Tibial artery (tissue), 4 donors: Measurements from ENCODE around the gene RAX2.

ENCODE experiments used
- DNase-seq, 2 donors: peaks; one replicate each; pipeline ENCODE4 v3.0.0-alpha.2; 2019
- H3K27ac ChIP-seq, 2 donors: fragments of 200-600 bp; sonication (generic) in 1 of 2; 1 replicate in 1 of 2; 2 replicates in 1 of 2; pipeline ENCODE4 v1.5.1; 2018 to 2019; ENCODE audit warnings: mild to moderate bottlenecking in 1 of 2
- H3K27me3 ChIP-seq, 2 donors: fragments of 200-600 bp; sonication (generic) in 1 of 2; one replicate each; pipeline versions ENCODE4 v1.5.1 to v1.6.0; 2016 to 2019
- H3K36me3 ChIP-seq, 3 donors: fragments of 200-600 bp; sonication (generic) in 2 of 3; one replicate each; pipeline ENCODE4 v1.5.1; 2016 to 2019; ENCODE audit warnings: mild to moderate bottlenecking in 2 of 3
- H3K4me1 ChIP-seq, 4 donors: fragments of 200-600 bp; sonication (generic) in 2 of 4; 1 replicate in 3 of 4; 2 replicates in 1 of 4; pipeline ENCODE4 v1.5.1; 2016 to 2019
- H3K4me3 ChIP-seq, 2 donors: fragments of 200-600 bp; sonication (generic) in 1 of 2; 1 replicate in 1 of 2; 2 replicates in 1 of 2; pipeline ENCODE4 v1.5.1; 2018 to 2019; ENCODE audit warnings: mild to moderate bottlenecking in 2 of 2
- H3K9me3 ChIP-seq, 3 donors: fragments of 200-600 bp; sonication (generic) in 1 of 3; one replicate each; pipeline ENCODE4 v1.5.1; 2016 to 2019
- intact Hi-C: fragments of 100-400 bp; cut with DNase I; formaldehyde crosslinking; loops from one replicate; pipeline ENCODE4 v1.15.0; 2023; ENCODE audit warnings: low total_unique reads
- TF ChIP-seq, protein P1 (sequence below), 2 experiments: fragments of 200-600 bp in 1 of 2; fragments of 450-650 bp in 1 of 2; IDR thresholded peaks; one replicate each; pipeline ENCODE4 v1.5.1; 2017 to 2019; ENCODE audit warnings: antibody characterized with exemption in 2 of 2, mild to moderate bottlenecking in 1 of 2, moderate library complexity in 1 of 2

Gene RAX2

DNA sequence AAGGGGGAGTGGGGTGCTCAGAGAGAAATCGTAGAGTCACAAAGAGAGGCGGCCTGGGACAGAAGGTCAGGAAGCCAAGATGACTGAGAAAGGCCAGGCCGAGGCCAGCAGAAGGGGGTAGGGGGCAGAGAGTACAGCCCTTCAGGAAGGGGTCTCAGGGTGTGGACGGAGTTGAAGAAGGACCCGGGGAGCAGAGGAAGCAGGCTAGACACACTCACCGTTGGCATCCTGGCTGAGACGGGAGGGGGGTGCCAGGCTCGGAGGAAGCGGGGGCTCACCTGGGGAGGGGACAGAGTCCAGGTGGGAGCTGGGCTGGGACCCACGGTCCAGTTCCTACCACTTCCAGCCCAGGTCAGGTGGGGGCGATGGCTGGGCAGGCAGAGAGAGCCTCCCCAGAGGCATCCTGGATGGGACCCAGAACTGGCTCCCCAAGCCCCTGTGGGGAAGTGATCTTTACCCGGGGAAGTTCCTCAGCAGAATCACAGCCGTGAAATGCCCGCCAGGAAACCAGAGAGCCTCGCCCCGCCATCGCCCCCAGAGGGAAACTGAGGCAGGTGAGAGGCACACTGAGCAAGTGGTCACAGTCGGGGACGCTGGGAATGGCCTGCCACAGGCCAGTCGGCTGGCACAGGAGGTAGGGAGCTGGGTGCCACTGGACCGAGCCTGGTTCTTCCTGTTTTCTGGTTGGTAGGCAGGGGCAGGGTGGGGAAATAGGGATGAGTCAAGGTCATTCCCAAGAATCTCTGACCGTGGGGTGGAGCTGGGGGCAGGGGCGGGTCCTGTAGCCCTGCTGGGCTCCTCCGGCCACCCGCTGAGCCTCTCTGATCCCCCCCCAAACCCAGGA lies 12.8 kb upstream of the RAX2 start:
- H3K4me1 ChIP-seq, result peaks cover 0 to 13% (median 0%) of the 10 kb centered on the region in 4 donors
- H3K9me3 ChIP-seq, result peaks cover 0 to 27% (median 24%) of the 10 kb centered on the region in 3 donors
- no peak overlapping the region for H3K4me3 ChIP-seq
- H3K36me3 ChIP-seq, result no peaks in the 10 kb centered on the region
- intact Hi-C loops, result no loop called here
- H3K27me3 ChIP-seq, result peaks cover 0 to 57% of the 10 kb centered on the region in 2 donors
- no peak overlapping the region for H3K27ac ChIP-seq
- no peak for DNase-seq
- TF ChIP-seq, protein P1, sequence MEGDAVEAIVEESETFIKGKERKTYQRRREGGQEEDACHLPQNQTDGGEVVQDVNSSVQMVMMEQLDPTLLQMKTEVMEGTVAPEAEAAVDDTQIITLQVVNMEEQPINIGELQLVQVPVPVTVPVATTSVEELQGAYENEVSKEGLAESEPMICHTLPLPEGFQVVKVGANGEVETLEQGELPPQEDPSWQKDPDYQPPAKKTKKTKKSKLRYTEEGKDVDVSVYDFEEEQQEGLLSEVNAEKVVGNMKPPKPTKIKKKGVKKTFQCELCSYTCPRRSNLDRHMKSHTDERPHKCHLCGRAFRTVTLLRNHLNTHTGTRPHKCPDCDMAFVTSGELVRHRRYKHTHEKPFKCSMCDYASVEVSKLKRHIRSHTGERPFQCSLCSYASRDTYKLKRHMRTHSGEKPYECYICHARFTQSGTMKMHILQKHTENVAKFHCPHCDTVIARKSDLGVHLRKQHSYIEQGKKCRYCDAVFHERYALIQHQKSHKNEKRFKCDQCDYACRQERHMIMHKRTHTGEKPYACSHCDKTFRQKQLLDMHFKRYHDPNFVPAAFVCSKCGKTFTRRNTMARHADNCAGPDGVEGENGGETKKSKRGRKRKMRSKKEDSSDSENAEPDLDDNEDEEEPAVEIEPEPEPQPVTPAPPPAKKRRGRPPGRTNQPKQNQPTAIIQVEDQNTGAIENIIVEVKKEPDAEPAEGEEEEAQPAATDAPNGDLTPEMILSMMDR (IDR thresholded peaks at IDR 0.05), result no peak

DNA sequence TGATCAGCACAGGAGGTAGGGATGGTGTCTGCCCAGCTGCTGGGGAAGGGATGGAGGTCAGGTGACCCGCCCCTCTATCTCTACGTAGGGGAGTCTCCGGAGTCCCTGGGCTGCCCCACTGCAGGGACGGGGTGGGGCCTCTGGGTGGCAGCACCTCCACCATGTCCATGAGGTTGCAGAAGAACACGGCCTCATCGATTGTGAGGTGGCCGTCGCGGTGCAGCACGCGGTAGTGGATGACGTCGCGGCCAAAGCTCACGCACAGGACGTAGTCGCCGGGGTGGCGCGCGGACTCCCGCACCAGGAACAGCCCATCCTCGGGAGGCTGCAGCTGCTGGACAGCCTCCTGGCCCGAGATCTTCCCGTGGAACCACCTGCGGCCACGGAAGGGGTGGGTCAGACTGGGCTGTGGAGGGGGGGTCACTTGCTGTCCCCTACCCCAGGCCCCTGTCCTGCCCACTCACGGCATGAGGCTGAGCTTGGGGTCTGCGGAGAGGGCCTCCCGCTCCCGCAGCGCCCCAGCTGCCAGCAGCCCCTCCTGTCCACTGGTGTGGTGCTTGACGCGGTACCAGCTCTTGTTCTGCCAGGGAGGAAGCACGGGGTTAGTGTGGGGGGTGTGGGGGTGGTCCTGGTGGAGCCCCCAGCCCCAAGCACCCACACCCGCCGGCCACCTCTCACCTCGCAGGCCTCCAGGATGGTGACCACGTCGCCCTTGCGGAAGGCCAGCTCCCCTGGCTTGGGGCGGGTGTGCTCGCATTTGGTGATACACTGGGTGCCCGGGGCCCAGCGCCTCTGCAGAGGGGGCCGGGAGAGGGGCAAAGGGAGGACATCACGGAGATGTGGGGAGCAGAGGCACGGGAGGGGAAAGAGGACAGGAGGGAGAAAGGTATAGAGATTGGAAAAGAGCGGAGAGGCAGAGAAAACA lies 11.9 kb upstream of the RAX2 start:
- Histone ChIP-seq H3K27ac (no peak overlapping the region), H3K27me3 (peaks cover 0 to 62% of the 10 kb centered on the region in 2 donors), H3K9me3 (peaks cover 0 to 27% (median 24%) of the 10 kb centered on the region in 3 donors), H3K4me1 (peaks cover 0 to 13% (median 0%) of the 10 kb centered on the region in 4 donors), H3K36me3 (no peaks in the 10 kb centered on the region), H3K4me3 (no peak overlapping the region)
- DNase-seq, result no peak
- intact Hi-C loops, result no loop called here
- TF ChIP-seq, protein P1 (IDR thresholded peaks at IDR 0.05), result no peak

DNA sequence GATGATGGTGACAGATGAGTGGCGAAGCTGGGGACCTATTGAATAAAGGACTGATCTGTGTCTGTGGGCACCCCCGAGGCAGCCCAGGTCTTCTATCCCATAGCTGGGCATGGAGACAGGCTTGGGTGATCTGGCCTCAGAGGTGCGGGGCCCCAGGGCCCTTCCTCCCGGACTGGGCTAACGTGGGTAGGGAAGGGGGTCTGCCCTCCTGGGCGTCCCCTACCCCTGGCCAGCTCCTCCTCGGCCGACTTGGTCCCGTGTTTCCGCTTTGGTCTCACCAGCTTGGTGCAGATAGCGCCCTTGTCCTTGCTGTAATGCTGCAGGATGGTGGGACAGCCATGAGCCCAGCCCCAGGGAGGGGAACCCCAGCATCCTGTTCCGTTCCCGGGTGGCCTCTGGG lies 10.9 kb upstream of the RAX2 start:
- DNase-seq, result no peak
- H3K27ac ChIP-seq, result no peak overlapping the region
- peaks cover 0 to 71% of the 10 kb centered on the region in 2 donors for H3K27me3 ChIP-seq
- no peak overlapping the region for H3K4me3 ChIP-seq
- H3K36me3 ChIP-seq, result no peaks in the 10 kb centered on the region
- H3K9me3 ChIP-seq, result peaks cover 0 to 27% (median 24%) of the 10 kb centered on the region in 3 donors
- TF ChIP-seq, protein P1 (IDR thresholded peaks at IDR 0.05), result no peak
- H3K4me1 ChIP-seq, result peaks cover 0 to 13% (median 0%) of the 10 kb centered on the region in 4 donors
- intact Hi-C loops, result no loop called here

DNA sequence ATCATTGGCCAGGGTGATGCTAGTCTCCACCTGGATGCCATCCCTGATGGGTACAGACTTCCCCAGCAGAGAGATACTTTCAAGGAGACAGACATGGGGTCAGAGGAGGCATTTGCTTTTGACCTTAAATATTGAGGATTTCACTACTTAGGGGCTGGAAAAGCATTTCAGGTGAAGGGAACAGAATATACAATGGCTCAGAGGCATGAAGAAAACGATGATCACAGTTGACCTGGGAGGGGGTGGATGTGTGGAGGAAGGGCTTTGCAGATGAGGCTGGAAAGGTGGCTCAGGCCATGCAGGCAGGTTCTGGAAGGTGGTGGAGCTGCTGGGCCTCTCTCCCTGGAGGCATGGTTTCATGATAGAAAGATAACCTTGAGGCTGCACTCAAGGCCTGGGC lies 10.3 kb upstream of the RAX2 start:
- Histone ChIP-seq H3K27ac (no peak overlapping the region), H3K27me3 (peaks cover 0 to 76% of the 10 kb centered on the region in 2 donors), H3K4me1 (peaks cover 0 to 13% (median 0%) of the 10 kb centered on the region in 4 donors), H3K36me3 (no peaks in the 10 kb centered on the region), H3K9me3 (peaks cover 0 to 27% (median 24%) of the 10 kb centered on the region in 3 donors), H3K4me3 (no peak overlapping the region)
- intact Hi-C loops, result no loop called here
- TF ChIP-seq, protein P1 (IDR thresholded peaks at IDR 0.05), result no peak
- DNase-seq, result no peak

DNA sequence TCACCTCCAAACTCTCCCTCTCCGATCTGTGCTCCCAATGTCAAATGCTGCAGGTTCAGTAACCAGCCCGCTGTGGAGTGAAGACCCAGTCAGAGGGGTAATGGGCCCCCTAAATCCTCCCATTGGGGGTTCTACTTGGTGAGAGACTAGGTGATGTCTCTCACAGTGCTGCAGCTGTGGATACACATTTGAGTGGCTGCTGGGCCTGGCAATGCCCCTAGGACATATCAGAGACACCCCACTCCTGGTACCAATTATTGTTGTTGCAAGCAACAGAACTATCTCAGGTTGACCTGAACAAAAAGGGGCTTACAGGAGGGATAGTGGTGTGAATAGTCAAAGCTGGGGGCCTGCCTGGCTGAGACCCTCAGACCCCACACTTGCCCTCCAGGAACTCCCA lies 9.6 kb upstream of the RAX2 start:
- DNase-seq, result no peak
- intact Hi-C loops, result no loop called here
- Histone ChIP-seq H3K27ac (no peak overlapping the region), H3K4me1 (peaks cover 0 to 13% (median 0%) of the 10 kb centered on the region in 4 donors), H3K27me3 (peaks cover 0 to 75% of the 10 kb centered on the region in 2 donors), H3K4me3 (no peak overlapping the region), H3K9me3 (peaks cover 0 to 27% (median 24%) of the 10 kb centered on the region in 3 donors), H3K36me3 (no peaks in the 10 kb centered on the region)
- TF ChIP-seq, protein P1 (IDR thresholded peaks at IDR 0.05), result no peak
